HG02885 (cell line): ENCODE results near the gene RSU1.
"Not testable (repeated sequence)": the region's sequence is repeated elsewhere in the genome, so short reads cannot be mapped to it uniquely, and the experiment has no call there.

Experiments
- ATAC-seq: cut with Tn5 transposase; IDR thresholded peaks from one replicate; pipeline ENCODE4 v1.9.1; 2021; ENCODE audit warnings: mild to moderate bottlenecking; ENCODE audit not compliant: unreplicated experiment, poor library complexity

The RSU1 gene

DNA sequence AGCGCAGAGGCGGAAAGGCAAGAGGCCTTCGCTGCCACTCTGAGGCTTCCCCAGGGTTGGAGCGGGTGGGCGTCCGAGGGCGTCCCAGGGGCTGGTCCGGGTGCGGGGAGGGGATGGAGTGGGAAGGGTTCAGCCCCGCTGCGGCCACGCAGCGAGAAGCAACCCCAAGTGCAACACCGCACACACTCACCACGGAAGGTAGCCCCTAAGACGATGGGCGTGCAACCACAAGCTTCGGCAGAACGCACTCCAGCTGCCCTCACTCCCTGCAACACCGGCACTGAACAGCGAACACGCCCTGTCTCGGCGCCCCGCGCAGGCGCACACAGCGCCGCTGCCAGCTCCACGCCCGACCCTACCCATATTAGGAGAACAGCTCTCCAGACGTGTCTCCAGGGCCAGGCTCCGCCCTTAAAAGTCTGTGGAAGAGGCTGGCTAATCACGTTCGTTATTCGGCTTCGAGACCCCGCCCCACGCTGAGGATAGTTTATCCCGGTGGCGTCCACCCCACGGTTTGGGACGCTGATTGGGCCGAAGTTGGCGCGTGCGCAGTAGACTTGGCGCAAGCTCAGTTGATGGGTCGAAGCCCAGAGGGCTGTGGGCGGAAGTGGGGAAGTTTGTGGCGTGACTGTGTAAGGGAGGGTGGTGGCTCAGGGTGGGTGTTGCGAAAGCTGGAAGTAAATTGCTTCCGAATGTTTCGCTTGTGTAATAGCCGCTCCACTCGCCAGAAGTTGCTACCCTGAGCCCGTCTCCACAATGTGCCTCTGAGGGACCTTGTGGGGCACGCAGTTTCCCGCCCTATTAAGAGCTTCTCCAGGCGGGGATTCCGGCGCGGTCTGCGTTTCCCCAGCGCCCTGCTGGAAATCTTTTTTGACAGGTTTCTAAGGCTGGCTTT, at the start of gene RSU1:
TSS of gene RSU1 (minus strand) at position 300 of the 895 bp plus-strand sequence. CDS start 343 bp downstream, outside the sequence.
- ATAC-seq = peak; percentile 98

GRCh38 chr10:16866541-16867275, 49.5 kb upstream of the RSU1 start:
- ATAC-seq = no peak

- no peak for ATAC-seq
Measured at GRCh38 chr10:16865766-16866165, 48.5 kb upstream of the RSU1 start.

- ATAC-seq = no peak
Measured at GRCh38 chr10:16863766-16864165, 46.5 kb upstream of the RSU1 start.

DNA sequence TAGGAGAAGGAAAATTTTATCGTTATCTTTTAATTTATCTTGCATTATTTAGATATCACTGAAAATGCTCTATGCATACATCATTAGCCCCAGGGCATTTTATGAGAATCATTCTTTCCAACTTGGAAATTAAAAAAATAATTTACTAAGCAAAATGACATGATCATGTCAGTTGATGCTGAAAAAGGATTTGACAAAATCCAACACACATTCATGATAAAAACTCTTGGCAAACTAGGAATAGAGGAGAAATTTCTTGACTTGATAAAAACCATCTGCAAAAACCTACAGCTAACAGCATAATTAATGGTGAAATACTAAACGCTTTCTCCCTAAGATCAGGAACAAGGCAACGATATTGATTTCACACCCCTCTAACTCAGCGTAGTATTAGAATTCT, 40.2 kb upstream of the RSU1 start:
- ATAC-seq = no peak

DNA sequence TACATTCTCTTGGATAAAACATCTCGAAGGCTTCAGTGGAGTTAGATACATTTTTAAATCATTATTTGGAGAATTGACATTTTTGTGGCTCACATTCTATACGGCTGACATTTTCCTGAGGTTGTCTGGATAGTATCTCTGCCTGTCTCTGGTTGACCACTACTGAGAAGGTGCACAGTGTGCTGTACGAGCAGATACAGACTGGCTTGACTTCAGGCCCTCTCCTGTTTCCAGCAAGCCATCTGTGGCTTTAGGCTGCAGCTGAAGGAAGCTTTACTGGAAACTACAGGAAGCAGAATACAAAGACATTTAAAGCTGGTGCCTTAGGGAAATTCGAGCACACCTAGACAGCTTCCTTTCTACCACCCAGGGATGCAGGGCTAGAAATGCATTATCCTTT, 39.3 kb upstream of the RSU1 start:
- ATAC-seq = no peak

- no peak for ATAC-seq
Measured at GRCh38 chr10:16856092-16856491, 38.9 kb upstream of the RSU1 start.

DNA sequence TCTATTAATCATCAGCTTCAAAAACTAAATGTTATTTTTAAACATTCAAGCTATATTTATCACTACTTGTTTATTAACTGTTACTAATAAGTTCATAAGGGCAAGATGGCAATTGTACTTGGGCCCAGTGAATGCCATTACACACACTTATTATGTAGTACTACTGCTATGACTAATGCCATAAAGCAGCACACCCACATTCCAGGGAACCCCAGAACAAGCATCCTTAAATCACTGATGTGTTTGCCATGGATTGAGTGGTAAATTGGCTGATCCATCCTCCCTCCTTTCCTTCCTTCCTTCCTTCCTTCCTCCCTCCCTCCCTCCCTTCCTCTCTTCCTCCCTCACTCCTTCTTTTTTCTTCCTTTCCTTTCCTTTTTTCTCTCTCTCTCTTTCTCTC, 37.4 kb upstream of the RSU1 start:
- no peak for ATAC-seq

GRCh38 chr10:16853809-16854208, 36.6 kb upstream of the RSU1 start:
- ATAC-seq = no peak

GRCh38 chr10:16853201-16853600, 36.0 kb upstream of the RSU1 start:
- no peak for ATAC-seq

DNA sequence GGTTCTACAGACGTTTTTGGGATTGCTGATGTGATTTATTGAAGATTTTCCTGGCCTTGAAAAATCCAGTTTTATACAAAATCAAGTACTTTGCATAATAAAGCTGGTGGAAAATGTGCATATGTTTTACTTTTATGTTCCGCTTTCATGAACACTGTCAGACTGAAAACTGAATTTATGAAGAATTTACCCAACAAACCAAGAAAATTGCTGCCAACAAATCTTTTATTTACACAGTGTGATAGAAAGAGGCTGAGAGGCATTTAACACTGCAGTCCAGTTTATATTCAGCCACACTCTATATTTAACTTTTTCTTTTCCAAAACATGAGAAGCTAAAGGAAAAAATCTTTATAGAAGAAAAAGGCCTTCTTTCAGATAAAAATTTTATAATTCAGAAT, 35.4 kb upstream of the RSU1 start:
- ATAC-seq = no peak

- no peak for ATAC-seq
Measured at GRCh38 chr10:16848562-16849154, 31.4 kb upstream of the RSU1 start.

DNA sequence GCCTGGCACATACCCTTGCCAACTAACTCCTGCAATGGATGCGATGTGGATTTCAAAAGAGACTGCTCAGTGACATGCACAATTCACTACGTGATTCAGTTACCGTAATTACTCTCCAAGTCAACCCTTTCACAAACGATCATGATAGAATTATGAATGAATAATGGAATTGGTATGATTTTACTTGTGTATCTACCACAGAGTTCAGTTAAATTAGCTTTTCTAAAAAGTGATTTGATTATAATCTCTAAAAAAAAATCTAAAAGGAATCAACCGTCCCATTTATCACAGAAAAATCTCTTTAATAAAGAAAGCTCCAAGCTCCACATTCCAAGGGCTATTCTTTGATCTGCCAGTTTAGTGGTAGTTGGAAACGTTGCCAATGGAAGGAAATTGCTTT, 30.4 kb upstream of the RSU1 start:
- no peak for ATAC-seq

DNA sequence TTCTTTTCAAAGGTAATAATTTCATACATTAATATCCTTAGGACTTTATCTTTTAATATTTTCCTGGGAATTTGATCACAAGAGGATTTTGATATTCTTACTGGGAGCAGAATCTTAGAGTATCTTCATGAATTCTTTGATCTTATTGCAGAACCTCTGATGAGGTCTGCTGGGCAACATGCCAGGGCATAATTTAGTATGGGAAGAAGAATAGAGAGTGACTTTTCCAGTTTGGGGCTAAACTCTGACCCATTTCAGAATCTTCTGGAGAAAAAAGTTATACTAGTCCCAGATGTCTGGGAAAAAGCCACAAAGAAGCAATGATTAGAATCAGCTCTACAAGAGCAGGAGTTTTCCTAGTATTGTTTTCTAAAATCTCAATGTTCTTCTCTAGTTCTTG, 28.0 kb upstream of the RSU1 start:
- no peak for ATAC-seq

DNA sequence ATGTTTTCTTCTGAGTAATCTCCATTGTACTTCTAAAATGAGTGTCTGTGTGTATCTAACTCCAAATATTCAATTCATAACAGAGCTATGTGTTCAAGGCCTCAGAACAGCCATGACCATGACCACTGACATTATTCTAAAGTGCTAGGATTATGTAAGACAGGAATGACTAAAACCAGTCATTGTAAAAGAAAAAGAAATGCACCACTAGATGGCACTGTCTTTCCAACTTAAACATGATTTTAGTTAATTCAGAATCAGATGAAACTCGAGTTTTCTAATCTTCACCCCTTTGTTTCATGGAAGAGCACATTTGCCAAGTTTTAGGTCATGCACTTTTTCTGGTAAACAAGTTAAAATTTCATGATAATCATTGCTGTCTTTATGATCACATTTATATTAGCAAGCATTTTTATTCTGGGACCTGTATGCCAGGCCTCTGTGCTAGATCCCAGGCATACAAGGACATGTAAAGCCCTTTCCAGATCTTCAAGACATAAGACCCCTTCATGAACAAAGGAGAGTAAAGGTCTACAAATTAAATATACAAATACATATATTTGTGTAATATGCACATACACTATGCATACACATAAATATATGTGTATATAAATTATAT, 26.1 kb upstream of the RSU1 start:
- ATAC-seq = peak; percentile 73

DNA sequence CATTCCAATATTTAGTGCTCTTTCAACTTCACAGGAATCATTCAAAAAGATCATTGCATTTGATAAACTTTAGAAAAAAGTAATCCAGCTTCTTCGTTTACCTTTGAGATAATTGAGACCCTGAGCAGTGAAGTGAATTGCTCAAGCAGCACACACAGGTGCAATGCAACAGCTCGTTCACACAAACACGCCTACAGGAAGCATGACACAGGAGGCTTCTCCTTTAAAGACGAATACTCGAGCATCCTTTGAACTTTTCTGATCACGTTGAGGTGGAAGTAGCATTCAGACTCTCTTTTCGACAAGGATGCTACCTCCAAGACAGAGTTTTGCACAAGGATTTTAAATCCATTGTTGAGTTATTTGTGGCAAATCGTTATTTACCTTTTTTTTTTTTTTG, 18.0 kb upstream of the RSU1 start:
- ATAC-seq = no peak

- ATAC-seq = no peak
Measured at GRCh38 chr10:16832351-16833080, 15.3 kb upstream of the RSU1 start.

GRCh38 chr10:16828701-16829175, 11.5 kb upstream of the RSU1 start:
- no peak for ATAC-seq

GRCh38 chr10:16828114-16828568, 10.9 kb upstream of the RSU1 start:
- peak; percentile 93 for ATAC-seq

DNA sequence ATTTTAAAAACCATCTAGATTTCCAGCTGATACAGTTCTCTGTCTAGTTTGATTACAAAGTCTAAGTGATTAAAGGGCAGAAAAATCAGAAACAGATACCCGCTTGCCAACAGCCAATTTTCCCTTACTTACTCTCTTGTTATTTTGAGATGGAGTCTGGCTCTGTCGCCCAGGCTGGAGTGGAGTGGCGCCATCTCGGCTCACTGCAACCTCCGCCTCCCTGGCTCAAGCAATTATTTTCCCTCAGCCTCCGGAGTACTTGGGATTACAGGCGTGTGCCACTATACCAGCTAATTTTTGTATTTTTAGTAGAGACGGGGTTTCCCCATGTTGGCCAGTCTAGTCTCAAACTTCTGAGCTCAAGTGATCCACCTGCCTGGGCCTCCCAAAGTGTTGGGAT, 10.2 kb upstream of the RSU1 start:
- not testable (repeated sequence) for ATAC-seq
